ENCODE measurements around the gene DCUN1D2. TPM values are rescaled to one million over a fixed set of nuclear protein-coding genes. Genes with fewer than 3 reads are reported as not detected.

DCUN1D2 gene
- total RNA-seq, 1 experiment from 2014 or later, result 11.6 TPM

DNA sequence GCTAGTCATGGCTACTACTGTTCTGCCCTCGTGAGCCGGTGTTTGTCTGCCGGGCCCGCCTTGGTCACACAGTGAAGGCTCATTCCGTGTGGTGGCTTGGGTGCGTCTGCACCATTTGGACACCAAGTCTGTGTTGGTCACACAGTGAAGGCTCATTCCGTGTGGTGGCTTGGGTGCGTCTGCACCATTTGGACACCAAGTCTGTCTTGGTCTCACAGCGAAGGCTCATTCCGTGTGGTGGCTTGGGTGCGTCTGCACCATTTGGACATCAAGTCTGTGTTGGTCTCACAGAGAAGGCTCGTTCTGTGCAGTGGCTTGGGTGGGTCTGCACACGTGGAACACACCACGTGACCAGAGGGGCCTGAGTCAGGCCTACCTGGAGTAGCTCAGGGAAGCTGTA lies 29.0 kb upstream of the DCUN1D2 start:
- H3K4me3 ChIP-seq (ENCODE audit: low read length), result no peak overlapping the region
- H3K79me2 ChIP-seq (ENCODE audit: low read length), result no peaks in the 10 kb centered on the region
- H3K27me3 ChIP-seq (ENCODE audit: low read length), result no peaks in the 10 kb centered on the region
- no peak overlapping the region for H3K9ac ChIP-seq (ENCODE audit: low read length)
- H3K4me1 ChIP-seq (ENCODE audit: insufficient read depth, low read length), result no peaks in the 10 kb centered on the region
- no peak overlapping the region for H2AFZ ChIP-seq (ENCODE audit: low read length)
- H3K4me2 ChIP-seq (ENCODE audit: low read length), result no peak overlapping the region
- no peaks in the 10 kb centered on the region for H3F3A ChIP-seq (ENCODE audit: low read length, unreplicated experiment)
- no peaks in the 10 kb centered on the region for H4K20me1 ChIP-seq (ENCODE audit: low read length)
- ChIA-PET POLR2A (ENCODE audit: unreplicated experiment) (no interaction called here), CTCF (no interaction called here)
- no peaks in the 10 kb centered on the region for H3K36me3 ChIP-seq (ENCODE audit: low read depth, low read length)
- intact Hi-C loops (cut with micrococcal nuclease), result no loop called here
- DNase-seq (no peak), ATAC-seq (no peak)
- H3K9me3 ChIP-seq (ENCODE audit: low read length), result no peaks in the 10 kb centered on the region
- TF ChIP-seq, protein P1, sequence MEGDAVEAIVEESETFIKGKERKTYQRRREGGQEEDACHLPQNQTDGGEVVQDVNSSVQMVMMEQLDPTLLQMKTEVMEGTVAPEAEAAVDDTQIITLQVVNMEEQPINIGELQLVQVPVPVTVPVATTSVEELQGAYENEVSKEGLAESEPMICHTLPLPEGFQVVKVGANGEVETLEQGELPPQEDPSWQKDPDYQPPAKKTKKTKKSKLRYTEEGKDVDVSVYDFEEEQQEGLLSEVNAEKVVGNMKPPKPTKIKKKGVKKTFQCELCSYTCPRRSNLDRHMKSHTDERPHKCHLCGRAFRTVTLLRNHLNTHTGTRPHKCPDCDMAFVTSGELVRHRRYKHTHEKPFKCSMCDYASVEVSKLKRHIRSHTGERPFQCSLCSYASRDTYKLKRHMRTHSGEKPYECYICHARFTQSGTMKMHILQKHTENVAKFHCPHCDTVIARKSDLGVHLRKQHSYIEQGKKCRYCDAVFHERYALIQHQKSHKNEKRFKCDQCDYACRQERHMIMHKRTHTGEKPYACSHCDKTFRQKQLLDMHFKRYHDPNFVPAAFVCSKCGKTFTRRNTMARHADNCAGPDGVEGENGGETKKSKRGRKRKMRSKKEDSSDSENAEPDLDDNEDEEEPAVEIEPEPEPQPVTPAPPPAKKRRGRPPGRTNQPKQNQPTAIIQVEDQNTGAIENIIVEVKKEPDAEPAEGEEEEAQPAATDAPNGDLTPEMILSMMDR (conservative IDR thresholded peaks at IDR 0.05; ENCODE audit: low read depth, low read length), result no peak
- no peak for TF ChIP-seq EZH2 (IDR thresholded peaks at IDR 0.05; ENCODE audit: low read length, unreplicated experiment)
- no peak for TF ChIP-seq EZH2phosphoT487 (IDR thresholded peaks at IDR 0.05; ENCODE audit: borderline replicate concordance, low read length)
- no TSS peak for BruUV-seq (replicated peaks)
- H3K27ac ChIP-seq (ENCODE audit: low read length), result no peak overlapping the region
- H3K9me2 ChIP-seq (replicated peaks; ENCODE audit: low read length), result no peaks in the 10 kb centered on the region

DNA sequence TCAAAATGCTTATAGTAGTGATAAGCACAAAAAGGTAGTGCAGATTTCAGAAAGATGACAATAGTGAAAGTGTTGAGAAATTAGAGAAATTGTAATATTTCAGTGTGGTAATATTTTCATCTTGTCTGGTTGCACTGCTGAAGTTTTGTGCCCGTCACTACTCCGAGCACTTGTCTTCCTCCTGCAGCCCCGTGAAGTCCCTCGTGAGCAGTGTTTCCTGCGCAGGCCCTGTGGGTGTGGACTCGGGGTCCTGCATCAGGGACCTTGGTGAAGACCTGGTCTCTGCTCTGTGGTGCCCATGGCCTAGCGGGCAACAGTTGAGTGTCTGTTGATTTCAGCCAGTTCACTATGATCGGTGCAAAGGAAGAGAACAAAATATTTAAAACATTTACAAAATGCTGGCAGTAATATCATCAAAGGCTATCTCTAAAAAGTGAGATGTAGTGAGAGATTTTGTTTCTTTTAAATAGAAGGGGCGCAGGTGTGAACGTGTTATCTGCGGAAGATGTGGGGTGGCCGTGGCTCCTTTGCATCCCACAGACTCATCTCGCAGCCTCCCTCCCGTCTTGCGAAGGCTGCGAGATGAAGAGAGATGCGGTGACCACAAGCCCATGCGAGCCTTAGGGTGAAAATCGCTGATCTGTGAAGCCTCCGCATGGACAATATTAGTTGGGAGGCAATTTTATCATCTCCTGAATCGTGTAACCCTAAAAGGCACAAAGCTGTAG lies 27.7 kb upstream of the DCUN1D2 start:
- H3K36me3 ChIP-seq (ENCODE audit: low read depth, low read length), result no peaks in the 10 kb centered on the region
- TF ChIP-seq EZH2 (IDR thresholded peaks at IDR 0.05; ENCODE audit: low read length, unreplicated experiment), result no peak
- TF ChIP-seq EZH2phosphoT487 (IDR thresholded peaks at IDR 0.05; ENCODE audit: borderline replicate concordance, low read length), result no peak
- TF ChIP-seq, protein P1 (conservative IDR thresholded peaks at IDR 0.05; ENCODE audit: low read depth, low read length), result no peak
- H3K4me1 ChIP-seq (ENCODE audit: insufficient read depth, low read length), result no peaks in the 10 kb centered on the region
- H3K9me3 ChIP-seq (ENCODE audit: low read length), result no peaks in the 10 kb centered on the region
- ATAC-seq (no peak), DNase-seq (no peak)
- H3K4me3 ChIP-seq (ENCODE audit: low read length), result no peak overlapping the region
- no peak overlapping the region for H3K4me2 ChIP-seq (ENCODE audit: low read length)
- ChIA-PET CTCF (no interaction called here), POLR2A (ENCODE audit: unreplicated experiment) (no interaction called here)
- H3K27me3 ChIP-seq (ENCODE audit: low read length), result no peaks in the 10 kb centered on the region
- H3K27ac ChIP-seq (ENCODE audit: low read length), result no peak overlapping the region
- H4K20me1 ChIP-seq (ENCODE audit: low read length), result no peaks in the 10 kb centered on the region
- intact Hi-C loops (cut with micrococcal nuclease), result no loop called here
- H3K79me2 ChIP-seq (ENCODE audit: low read length), result no peaks in the 10 kb centered on the region
- no peak overlapping the region for H2AFZ ChIP-seq (ENCODE audit: low read length)
- no peak overlapping the region for H3K9ac ChIP-seq (ENCODE audit: low read length)
- H3F3A ChIP-seq (ENCODE audit: low read length, unreplicated experiment), result no peaks in the 10 kb centered on the region
- BruUV-seq (replicated peaks), result no TSS peak
- no peaks in the 10 kb centered on the region for H3K9me2 ChIP-seq (replicated peaks; ENCODE audit: low read length)

DNA sequence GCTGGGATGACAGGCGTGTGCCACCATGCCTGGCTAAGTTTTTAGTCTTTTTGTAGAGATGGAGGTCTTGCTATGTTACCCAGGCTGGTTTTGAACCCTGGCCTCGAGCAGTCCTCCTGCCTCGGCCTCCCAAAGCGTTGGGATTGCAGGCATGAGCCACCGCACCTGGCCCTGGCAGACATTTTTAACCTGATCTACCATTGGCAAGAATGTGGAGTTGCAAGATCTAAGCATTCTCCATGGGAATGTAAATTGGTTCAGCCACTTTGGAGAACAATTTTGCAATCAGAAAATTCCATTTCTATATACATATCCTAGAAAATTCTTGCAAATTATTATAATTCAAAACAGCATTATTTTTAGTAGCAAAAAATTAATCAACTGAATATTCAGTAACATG lies 24.3 kb upstream of the DCUN1D2 start:
- no peaks in the 10 kb centered on the region for H3K79me2 ChIP-seq (ENCODE audit: low read length)
- DNase-seq (no peak), ATAC-seq (no peak)
- H3K27ac ChIP-seq (ENCODE audit: low read length), result no peak overlapping the region
- no peak overlapping the region for H3K4me2 ChIP-seq (ENCODE audit: low read length)
- ChIA-PET POLR2A (ENCODE audit: unreplicated experiment) (no interaction called here), CTCF (no interaction called here)
- no peak overlapping the region for H2AFZ ChIP-seq (ENCODE audit: low read length)
- H3K4me1 ChIP-seq (ENCODE audit: insufficient read depth, low read length), result no peaks in the 10 kb centered on the region
- no peaks in the 10 kb centered on the region for H4K20me1 ChIP-seq (ENCODE audit: low read length)
- BruUV-seq (replicated peaks), result no TSS peak
- H3K9me2 ChIP-seq (replicated peaks; ENCODE audit: low read length), result no peaks in the 10 kb centered on the region
- no peak overlapping the region for H3K4me3 ChIP-seq (ENCODE audit: low read length)
- no peaks in the 10 kb centered on the region for H3K27me3 ChIP-seq (ENCODE audit: low read length)
- H3F3A ChIP-seq (ENCODE audit: low read length, unreplicated experiment), result no peaks in the 10 kb centered on the region
- TF ChIP-seq EZH2 (IDR thresholded peaks at IDR 0.05; ENCODE audit: low read length, unreplicated experiment), result no peak
- TF ChIP-seq, protein P1 (conservative IDR thresholded peaks at IDR 0.05; ENCODE audit: low read depth, low read length), result no peak
- H3K9me3 ChIP-seq (ENCODE audit: low read length), result no peaks in the 10 kb centered on the region
- H3K9ac ChIP-seq (ENCODE audit: low read length), result no peak overlapping the region
- peaks cover under 1% of the 10 kb centered on the region for H3K36me3 ChIP-seq (ENCODE audit: low read depth, low read length)
- intact Hi-C loops (cut with micrococcal nuclease), result no loop called here

Data from PC-3 (cell line).